HG03521 (cell line): ENCODE results near the gene MVD.
A peak's percentile ranks its signal among the peaks of the same experiment; 100 is the strongest.

ENCODE experiments used
- ATAC-seq: cut with Tn5 transposase; IDR thresholded peaks from one replicate; pipeline ENCODE4 v1.9.1; 2021; ENCODE audit warnings: mild to moderate bottlenecking, moderate library complexity; ENCODE audit not compliant: unreplicated experiment

MVD gene

GRCh38 chr16:88642881-88643643 lies 19.8 kb downstream of the MVD start:
- no peak for ATAC-seq

- no peak for ATAC-seq
Observed at GRCh38 chr16:88640498-88641247, 22.2 kb downstream of the MVD start.

GRCh38 chr16:88640039-88640495 lies 22.8 kb downstream of the MVD start:
- ATAC-seq: no peak

GRCh38 chr16:88639231-88640038 lies 23.5 kb downstream of the MVD start:
- no peak for ATAC-seq

GRCh38 chr16:88638323-88639230 lies 24.3 kb downstream of the MVD start, which contains the start of gene IL17C:
IL17C (plus strand) TSS chr16:88638572; CDS start chr16:88638642, 70 bp downstream.
- ATAC-seq: no peak

- ATAC-seq: no peak
Observed at GRCh38 chr16:88636488-88637265, 26.2 kb downstream of the MVD start.

- ATAC-seq: no peak
Observed at GRCh38 chr16:88635671-88636319, 27.1 kb downstream of the MVD start.

GRCh38 chr16:88634994-88635670 lies 27.8 kb downstream of the MVD start:
- peak; percentile 4 for ATAC-seq

- peak; percentile 47 for ATAC-seq
Observed at GRCh38 chr16:88634141-88634993, 28.5 kb downstream of the MVD start.

GRCh38 chr16:88633684-88634140 lies 29.2 kb downstream of the MVD start:
- peak; percentile 7 for ATAC-seq

- ATAC-seq: no peak
Observed at GRCh38 chr16:88632587-88632930, 30.3 kb downstream of the MVD start.

- ATAC-seq: no peak
Observed at GRCh38 chr16:88631920-88632586, 30.8 kb downstream of the MVD start.

GRCh38 chr16:88631384-88631783 lies 31.5 kb downstream of the MVD start:
- no peak for ATAC-seq

GRCh38 chr16:88630941-88631340 lies 31.9 kb downstream of the MVD start:
- ATAC-seq: no peak

- no peak for ATAC-seq
Observed at GRCh38 chr16:88630433-88630832, 32.5 kb downstream of the MVD start.

- no peak for ATAC-seq
Observed at GRCh38 chr16:88629835-88630234, 33.1 kb downstream of the MVD start.

- ATAC-seq: no peak
Observed at GRCh38 chr16:88628512-88628974, 34.3 kb downstream of the MVD start.
